HepG2 (cell line): ENCODE results near the gene TMEM187. TPM values are rescaled to one million over a fixed set of nuclear protein-coding genes. Genes with fewer than 3 reads are reported as not detected.

Source experiments
- ATF2 ChIP-seq: sonication (generic); formaldehyde crosslinking; IDR thresholded peaks from 2 replicates; pipeline ENCODE4 v1.4.0; 2020; ENCODE audit warnings: missing genetic modification reagents
- FOXO1 ChIP-seq: sonication (generic); formaldehyde crosslinking; IDR thresholded peaks from 2 replicates; pipeline ENCODE4 v1.4.0; 2020; ENCODE audit warnings: missing genetic modification reagents
- HDAC1 ChIP-seq: sonication (generic); formaldehyde crosslinking; IDR thresholded peaks from 2 replicates; pipeline ENCODE4 v1.5.1; 2020; ENCODE audit warnings: mild to moderate bottlenecking, missing genetic modification reagents
- HNF1B ChIP-seq: sonication (generic); formaldehyde crosslinking; IDR thresholded peaks from 2 replicates; pipeline ENCODE4 v1.5.1; 2020; ENCODE audit warnings: mild to moderate bottlenecking, moderate library complexity, missing genetic modification reagents
- HNRNPK ChIP-seq: fragments of 200-400 bp; formaldehyde crosslinking; IDR thresholded peaks from 2 replicates; pipeline ENCODE4 v1.6.1; 2018; ENCODE audit warnings: low read length, low read depth, moderate library complexity, mild to moderate bottlenecking; ENCODE audit not compliant: poor library complexity, severe bottlenecking
- HOXA5 ChIP-seq: sonication (generic); formaldehyde crosslinking; IDR thresholded peaks from 2 replicates; pipeline ENCODE4 v1.4.0; 2020; ENCODE audit warnings: missing genetic modification reagents
- MIER3 ChIP-seq: IDR thresholded peaks from 2 replicates; pipeline ENCODE4 v1.6.1; 2016; ENCODE audit warnings: missing compliant biosample characterization, borderline replicate concordance
- PTBP1 ChIP-seq: fragments of 200-400 bp; formaldehyde crosslinking; IDR thresholded peaks from 2 replicates; pipeline ENCODE4 v1.6.1; 2018; ENCODE audit warnings: low read length, low read depth; ENCODE audit not compliant: poor library complexity, severe bottlenecking
- SOX13 ChIP-seq, 3 experiments: fragments of 450-650 bp in 1 of 3; sonication (generic) in 1 of 3; formaldehyde crosslinking in 1 of 3; IDR thresholded peaks in 2 of 3; conservative IDR thresholded peaks in 1 of 3; 2 replicates each; pipeline versions ENCODE4 v1.5.0 to v1.6.1; 2016 to 2020; ENCODE audit warnings: antibody characterized with exemption in 1 of 3, mild to moderate bottlenecking in 1 of 3, missing compliant biosample characterization in 1 of 3, missing genetic modification reagents in 1 of 3, moderate library complexity in 1 of 3
- ZFP36L1 ChIP-seq: sonication (generic); formaldehyde crosslinking; IDR thresholded peaks from 2 replicates; pipeline ENCODE4 v1.8.0; 2022; ENCODE audit warnings: mild to moderate bottlenecking, missing genetic modification reagents, moderate library complexity
- ZFP62 ChIP-seq: sonication (generic); formaldehyde crosslinking; IDR thresholded peaks from 2 replicates; pipeline ENCODE4 v1.4.0; 2020; ENCODE audit warnings: missing genetic modification reagents
- ZNF552 ChIP-seq: sonication (generic); formaldehyde crosslinking; IDR thresholded peaks from 2 replicates; pipeline ENCODE4 v1.9.0; 2022; ENCODE audit warnings: missing genetic modification reagents, mild to moderate bottlenecking, borderline replicate concordance
- ZNF660 ChIP-seq: sonication (generic); formaldehyde crosslinking; IDR thresholded peaks from 2 replicates; pipeline ENCODE4 v1.5.1; 2020; ENCODE audit warnings: mild to moderate bottlenecking, low read depth, missing genetic modification reagents, borderline replicate concordance
- ZNF782 ChIP-seq: sonication (generic); formaldehyde crosslinking; IDR thresholded peaks from 2 replicates; pipeline ENCODE4 v1.4.0; 2020; ENCODE audit warnings: missing genetic modification reagents, mild to moderate bottlenecking, borderline replicate concordance
- polyA plus RNA-seq, 8 experiments: library from polyadenylated mRNA; depleted of rRNA in 3 of 8; stranded (reverse) in 7 of 8; unstranded in 1 of 8; fragments of >200 nt; fragmentation: Illumina TruSeq in 4 of 8; extraction: Trizol in 4 of 8; gene quantifications; 2 replicates each; pipeline versions ENCODE4 v1.2.1 to v1.2.3, GENCODE V29; 2011 to 2016; ENCODE audit warnings: low read depth in 4 of 8, missing spikeins in 1 of 8, mixed read lengths in 1 of 8; ENCODE audit not compliant: insufficient read depth in 1 of 8
- total RNA-seq, 5 experiments: library from RNA; depleted of rRNA; stranded (reverse); fragments of >200 nt; fragmentation: Illumina TruSeq; extraction: Trizol; gene quantifications; 2 replicates each; pipeline ENCODE4 v1.2.3, GENCODE V29; 2016; ENCODE audit warnings: low read depth in 1 of 5
- TF ChIP-seq, protein P1 (sequence below): sonication (generic); formaldehyde crosslinking; IDR thresholded peaks from 2 replicates; pipeline ENCODE4 v1.5.1; 2020; ENCODE audit warnings: mild to moderate bottlenecking, missing genetic modification reagents, moderate library complexity
- TF ChIP-seq, protein P2 (sequence below): sonication (generic); formaldehyde crosslinking; IDR thresholded peaks from 2 replicates; pipeline ENCODE4 v1.9.0; 2021; ENCODE audit warnings: missing genetic modification reagents, mild to moderate bottlenecking, borderline replicate concordance
- TF ChIP-seq, protein P3 (sequence below): sonication (generic); formaldehyde crosslinking; IDR thresholded peaks from 2 replicates; pipeline ENCODE4 v1.4.0; 2020; ENCODE audit warnings: missing genetic modification reagents

The TMEM187 gene
- total and polyA plus RNA-seq, 2 of the 13 experiments (the other 11 are each of a cell fraction or from before 2014, with no cell fraction given) = 2.2 to 6.2 TPM

- no peak for TF ChIP-seq SOX13 (IDR thresholded peaks at IDR 0.05)
- peak in 1 of 2 experiments; percentile 20; a peak in 1 of 4 replicates for TF ChIP-seq SOX13 (CRISPR knock-in tag; conservative IDR thresholded peaks at IDR 0.05 in 1 of 2, IDR thresholded peaks at IDR 0.05 in 1 of 2)
- peak; percentile 37; the same call in 1 of the 2 replicates for TF ChIP-seq HNF1B (CRISPR knock-in tag)
- TF ChIP-seq ZFP62 = no peak
- TF ChIP-seq HDAC1 (CRISPR knock-in tag) = peak; percentile 49; the same call in 1 of the 2 replicates
- no peak for TF ChIP-seq PTBP1
- no peak for TF ChIP-seq ZNF552
- TF ChIP-seq ZNF782 (CRISPR knock-in tag) = no peak
- peak; percentile 32 for TF ChIP-seq HNRNPK
- TF ChIP-seq, protein P1, sequence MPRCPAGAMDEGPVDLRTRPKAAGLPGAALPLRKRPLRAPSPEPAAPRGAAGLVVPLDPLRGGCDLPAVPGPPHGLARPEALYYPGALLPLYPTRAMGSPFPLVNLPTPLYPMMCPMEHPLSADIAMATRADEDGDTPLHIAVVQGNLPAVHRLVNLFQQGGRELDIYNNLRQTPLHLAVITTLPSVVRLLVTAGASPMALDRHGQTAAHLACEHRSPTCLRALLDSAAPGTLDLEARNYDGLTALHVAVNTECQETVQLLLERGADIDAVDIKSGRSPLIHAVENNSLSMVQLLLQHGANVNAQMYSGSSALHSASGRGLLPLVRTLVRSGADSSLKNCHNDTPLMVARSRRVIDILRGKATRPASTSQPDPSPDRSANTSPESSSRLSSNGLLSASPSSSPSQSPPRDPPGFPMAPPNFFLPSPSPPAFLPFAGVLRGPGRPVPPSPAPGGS (CRISPR knock-in tag) = 0 out of 2 replicates have a peak, but pooled peaks have one; percentile 12
- TF ChIP-seq ATF2 (CRISPR knock-in tag) = no peak
- TF ChIP-seq, protein P2, sequence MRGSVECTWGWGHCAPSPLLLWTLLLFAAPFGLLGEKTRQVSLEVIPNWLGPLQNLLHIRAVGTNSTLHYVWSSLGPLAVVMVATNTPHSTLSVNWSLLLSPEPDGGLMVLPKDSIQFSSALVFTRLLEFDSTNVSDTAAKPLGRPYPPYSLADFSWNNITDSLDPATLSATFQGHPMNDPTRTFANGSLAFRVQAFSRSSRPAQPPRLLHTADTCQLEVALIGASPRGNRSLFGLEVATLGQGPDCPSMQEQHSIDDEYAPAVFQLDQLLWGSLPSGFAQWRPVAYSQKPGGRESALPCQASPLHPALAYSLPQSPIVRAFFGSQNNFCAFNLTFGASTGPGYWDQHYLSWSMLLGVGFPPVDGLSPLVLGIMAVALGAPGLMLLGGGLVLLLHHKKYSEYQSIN (CRISPR knock-in tag) = no peak
- TF ChIP-seq HOXA5 (CRISPR knock-in tag) = no peak
- 0 out of 2 replicates have a peak, but pooled peaks have one; percentile 31 for TF ChIP-seq ZFP36L1 (CRISPR knock-in tag)
- TF ChIP-seq, protein P3, sequence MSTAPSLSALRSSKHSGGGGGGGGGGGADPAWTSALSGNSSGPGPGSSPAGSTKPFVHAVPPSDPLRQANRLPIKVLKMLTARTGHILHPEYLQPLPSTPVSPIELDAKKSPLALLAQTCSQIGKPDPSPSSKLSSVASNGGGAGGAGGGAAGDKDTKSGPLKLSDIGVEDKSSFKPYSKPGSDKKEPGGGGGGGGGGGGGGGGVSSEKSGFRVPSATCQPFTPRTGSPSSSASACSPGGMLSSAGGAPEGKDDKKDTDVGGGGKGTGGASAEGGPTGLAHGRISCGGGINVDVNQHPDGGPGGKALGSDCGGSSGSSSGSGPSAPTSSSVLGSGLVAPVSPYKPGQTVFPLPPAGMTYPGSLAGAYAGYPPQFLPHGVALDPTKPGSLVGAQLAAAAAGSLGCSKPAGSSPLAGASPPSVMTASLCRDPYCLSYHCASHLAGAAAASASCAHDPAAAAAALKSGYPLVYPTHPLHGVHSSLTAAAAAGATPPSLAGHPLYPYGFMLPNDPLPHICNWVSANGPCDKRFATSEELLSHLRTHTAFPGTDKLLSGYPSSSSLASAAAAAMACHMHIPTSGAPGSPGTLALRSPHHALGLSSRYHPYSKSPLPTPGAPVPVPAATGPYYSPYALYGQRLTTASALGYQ (CRISPR knock-in tag) = no peak
- no peak for TF ChIP-seq ZNF660 (CRISPR knock-in tag)
- TF ChIP-seq FOXO1 = no peak
- 0 out of 2 replicates have a peak, but pooled peaks have one; percentile 20 for TF ChIP-seq MIER3 (CRISPR knock-in tag)
Measured at GRCh38 chrX:153927922-153928760, 44.4 kb upstream of the TMEM187 start (continued).
